HG02798 (cell line): Measurements from ENCODE around the gene ENTREP3.
A peak's percentile ranks its signal among the peaks of the same experiment; 100 is the strongest.
"Not testable (repeated sequence)": the region's sequence is repeated elsewhere in the genome, so short reads cannot be mapped to it uniquely, and the experiment has no call there.

Experiments used
- ATAC-seq: cut with Tn5 transposase; IDR thresholded peaks from one replicate; pipeline ENCODE4 v1.9.1; 2021; ENCODE audit warnings: mild to moderate bottlenecking; ENCODE audit not compliant: unreplicated experiment, poor library complexity

Gene ENTREP3

GRCh38 chr1:155254228-155254713, 1.0 kb downstream of the ENTREP3 start:
- ATAC-seq, result no peak

DNA sequence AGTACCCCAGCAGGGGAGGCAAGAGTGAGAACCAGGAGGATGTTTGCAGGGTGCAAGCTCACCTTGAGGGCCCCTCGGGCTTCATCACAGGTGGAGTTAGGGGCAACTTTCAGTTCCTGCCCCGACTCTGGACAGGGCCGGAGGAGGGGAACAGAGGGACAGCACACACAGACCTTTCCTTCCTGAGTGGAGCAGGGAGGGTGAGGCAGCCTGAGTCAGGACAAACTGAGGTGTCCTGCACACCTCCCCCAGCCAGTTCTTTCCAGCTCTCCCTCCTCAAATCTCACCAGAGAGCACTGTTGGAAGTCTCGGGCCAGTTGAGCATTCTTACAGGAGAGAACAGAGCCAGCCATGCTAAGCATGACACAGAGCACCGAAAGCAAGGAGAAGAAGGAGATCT, 1.5 kb downstream of the ENTREP3 start:
- no peak for ATAC-seq

DNA sequence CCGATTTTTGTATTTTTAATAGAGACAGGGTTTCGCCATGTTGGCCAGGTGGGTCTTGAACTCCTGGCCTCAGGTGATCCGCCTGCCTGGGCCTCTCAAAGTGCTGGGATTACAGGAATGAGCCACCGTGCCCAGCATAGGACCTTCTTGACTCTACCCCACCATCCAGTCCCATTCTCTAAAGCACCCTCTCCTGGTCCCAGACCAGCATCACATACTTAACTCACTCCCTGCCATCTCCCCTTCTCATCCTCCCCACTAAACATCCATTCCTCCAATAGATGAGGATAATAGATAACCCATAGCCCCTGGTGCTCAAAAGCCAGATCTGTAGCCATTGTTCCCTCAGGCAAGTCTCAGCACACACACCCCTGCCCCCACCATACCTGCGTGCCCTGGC, 2.1 kb downstream of the ENTREP3 start:
- no peak for ATAC-seq

GRCh38 chr1:155251566-155251965, 3.7 kb downstream of the ENTREP3 start:
- no peak for ATAC-seq

GRCh38 chr1:155250633-155251449, 4.4 kb downstream of the ENTREP3 start:
- peak; percentile 90 for ATAC-seq

- peak; percentile 13 for ATAC-seq
Measured at GRCh38 chr1:155250246-155250632, 5.0 kb downstream of the ENTREP3 start.

DNA sequence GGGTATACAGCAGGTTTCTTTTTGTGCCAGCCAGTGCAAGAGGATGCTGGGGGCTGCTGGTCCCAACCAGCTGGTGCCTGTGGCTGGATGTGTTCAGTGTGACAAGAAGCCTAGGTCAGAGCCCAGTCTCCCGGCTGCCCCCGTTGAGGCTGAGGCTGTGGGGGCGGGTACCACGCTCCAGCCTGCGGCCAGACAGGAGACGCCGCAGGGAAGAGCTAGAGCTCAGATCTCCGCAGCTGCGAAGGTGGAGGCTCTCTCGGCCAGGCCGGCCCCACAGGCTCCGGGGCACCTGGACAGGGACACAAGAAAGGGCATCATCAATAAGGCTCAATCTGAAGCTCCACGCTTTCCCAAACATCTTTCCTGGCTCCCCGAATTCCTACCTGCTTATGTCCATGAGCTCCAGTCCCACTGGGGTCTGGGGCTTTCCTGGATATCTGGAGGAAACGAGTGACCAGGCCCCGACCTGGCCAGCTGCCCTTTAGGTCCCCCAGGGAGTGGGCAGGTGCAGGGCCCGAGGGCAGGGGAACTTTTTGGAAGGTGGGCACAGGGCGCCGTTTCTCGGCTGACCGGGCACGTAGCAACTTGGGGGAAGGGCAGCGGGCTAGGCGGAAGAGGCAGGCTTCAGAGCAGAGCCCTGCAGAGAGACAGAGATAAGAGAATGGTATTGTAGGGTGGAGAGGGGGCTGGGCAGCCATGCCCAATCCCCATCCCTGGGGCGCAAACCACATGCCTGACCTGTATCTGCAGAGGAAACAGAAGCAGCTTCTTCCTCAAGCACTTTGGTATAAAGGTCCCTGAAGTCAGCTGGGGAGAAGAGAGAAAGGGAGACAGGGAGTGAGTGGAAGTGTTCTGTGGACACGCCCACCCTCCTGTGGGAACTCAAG, 7.4 kb downstream of the ENTREP3 start:
- no peak for ATAC-seq

DNA sequence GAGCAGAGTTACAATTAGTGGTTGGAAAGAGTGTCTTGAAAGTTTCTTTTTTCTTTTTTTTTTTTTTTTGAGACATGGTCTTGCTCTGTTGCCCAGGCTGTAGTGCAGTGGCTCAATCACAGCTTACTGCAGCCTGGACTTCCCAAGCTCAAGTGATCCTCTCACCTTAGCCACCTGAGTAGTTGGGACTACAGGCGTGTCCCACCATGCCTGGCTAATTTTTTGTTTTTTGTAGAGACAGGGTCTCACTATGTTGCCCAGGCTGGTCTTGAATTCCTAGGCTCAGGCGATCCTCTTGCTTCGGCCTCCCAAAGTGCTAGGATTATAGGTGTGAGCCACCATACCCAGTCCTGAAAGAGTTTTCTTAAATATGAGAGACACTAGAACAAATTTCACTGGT, 8.5 kb downstream of the ENTREP3 start:
- not testable (repeated sequence) for ATAC-seq

DNA sequence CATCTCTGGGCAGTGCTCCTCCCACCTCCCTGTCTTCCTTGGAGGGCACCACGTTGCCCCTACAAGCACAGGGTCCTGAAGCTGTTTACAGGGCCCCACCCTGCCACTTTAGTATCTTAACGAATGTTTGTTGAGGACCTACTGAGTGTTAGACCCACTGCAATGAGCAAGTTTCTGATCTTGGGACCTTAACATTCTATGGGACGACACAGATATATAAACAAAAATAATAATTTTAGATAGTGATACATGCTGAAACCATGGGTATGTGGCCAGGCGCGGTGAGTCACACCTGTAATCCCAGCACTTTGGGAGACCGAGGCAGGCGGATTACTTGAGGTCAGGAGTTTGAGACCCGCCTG, 10.1 kb downstream of the ENTREP3 start:
- ATAC-seq, result no peak

GRCh38 chr1:155244368-155245162, 10.7 kb downstream of the ENTREP3 start:
- peak; percentile 93 for ATAC-seq

- no peak for ATAC-seq
Measured at GRCh38 chr1:155242805-155243358, 12.4 kb downstream of the ENTREP3 start.

- ATAC-seq, result no peak
Measured at GRCh38 chr1:155241841-155242264, 13.4 kb downstream of the ENTREP3 start.

GRCh38 chr1:155241069-155241679, 14.1 kb downstream of the ENTREP3 start:
- no peak for ATAC-seq

DNA sequence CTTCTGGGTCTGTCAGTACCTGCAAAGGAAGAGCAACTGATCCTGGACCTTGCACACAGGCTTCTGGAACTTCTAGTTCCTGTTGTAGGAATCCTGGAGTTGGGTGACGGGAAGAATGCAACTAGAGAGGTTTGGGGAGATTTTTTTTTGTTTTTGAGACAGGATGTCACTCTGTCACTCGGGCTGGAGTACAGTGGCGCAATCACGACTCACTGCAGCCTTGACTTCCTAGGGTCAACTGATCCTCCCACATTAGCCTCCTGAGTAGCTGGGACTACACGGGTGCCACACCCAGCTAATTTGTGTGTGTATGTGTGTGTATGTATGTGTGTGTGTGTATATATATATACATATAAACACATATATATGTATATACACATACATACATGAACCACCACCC, 18.8 kb downstream of the ENTREP3 start:
- no peak for ATAC-seq

GRCh38 chr1:155235375-155235774, 19.9 kb downstream of the ENTREP3 start:
- ATAC-seq, result not testable (repeated sequence)

- not testable (repeated sequence) for ATAC-seq
Measured at GRCh38 chr1:155233502-155233901, 21.8 kb downstream of the ENTREP3 start.

- ATAC-seq, result not testable (repeated sequence)
Measured at GRCh38 chr1:155232001-155232978, 23.0 kb downstream of the ENTREP3 start.

GRCh38 chr1:155231302-155231701, 24.0 kb downstream of the ENTREP3 start:
- not testable (repeated sequence) for ATAC-seq

DNA sequence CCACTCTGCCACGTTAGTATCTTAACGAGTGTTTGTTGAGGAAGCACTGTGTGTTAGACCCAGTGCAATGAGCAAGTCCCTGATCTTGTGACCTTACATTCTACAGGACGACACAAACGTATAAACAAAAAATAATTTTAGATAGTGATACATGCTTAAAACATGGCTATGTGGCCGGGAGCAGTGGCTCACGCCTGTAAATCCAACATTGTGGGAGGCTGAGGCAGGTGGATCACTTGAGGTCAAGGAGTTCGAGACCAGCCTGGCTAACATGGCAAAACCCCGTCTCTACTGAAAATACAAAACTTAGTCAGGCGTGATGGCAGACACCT, 27.2 kb downstream of the ENTREP3 start:
- ATAC-seq, result no peak
